Right lobe of liver (tissue), 4 donors: ENCODE data around the gene GDF2.

Experiments used
- CTCF ChIP-seq, 4 donors: fragments of 200-600 bp in 3 of 4; fragments of 450-650 bp in 1 of 4; IDR thresholded peaks; one replicate each; pipeline versions ENCODE4 v1.5.1 to v1.8.0; 2016 to 2022; ENCODE audit warnings: antibody characterized with exemption in 4 of 4, mild to moderate bottlenecking in 2 of 4
- POLR2A ChIP-seq: fragments of 450-650 bp; IDR thresholded peaks from one replicate; pipeline ENCODE4 v1.6.1; 2017; ENCODE audit warnings: antibody characterized with exemption, mild to moderate bottlenecking
- donor health status: DM: no; HTN: no; CAD: no.
- donor health status: DM: no; HTN: no; CAD: no.
- donor health status: DM: no; HTN: yes; CAD: no.

GRCh38 chr10:47367646-47368045 is 45.4 kb downstream of the GDF2 start:
- TF ChIP-seq CTCF (IDR thresholded peaks at IDR 0.05) (no peak), POLR2A (no peak)
